A549 (cell line): Measurements from ENCODE around the gene PRKAR1B.

Experiments
- CHD2 ChIP-seq: fragments of 150-350 bp; IDR thresholded peaks from 2 replicates; pipeline ENCODE4 v1.6.1; 2014; ENCODE audit warnings: low read length; ENCODE audit not compliant: partially characterized antibody
- EP300 ChIP-seq, 2 experiments: fragments of >200 bp; sonication (Bioruptor Twin); formaldehyde crosslinking; IDR thresholded peaks; 2 replicates in 1 of 2; 3 replicates in 1 of 2; pipeline ENCODE4 v1.6.1; 2016 to 2017
- POLR2A ChIP-seq: IDR thresholded peaks from 2 replicates; pipeline ENCODE4 v1.6.1; 2012; ENCODE audit warnings: mild to moderate bottlenecking, low read length
- SREBF2 ChIP-seq: fragments of 450-650 bp; IDR thresholded peaks from 2 replicates; pipeline ENCODE4 v1.6.1; 2014; ENCODE audit warnings: mild to moderate bottlenecking, moderate library complexity
- TF ChIP-seq, protein P1 (sequence below): fragments of >200 bp; sonication (Bioruptor Twin); formaldehyde crosslinking; IDR thresholded peaks from 3 replicates; pipeline ENCODE4 v1.5.1; 2016
- TF ChIP-seq, protein P2 (sequence below): IDR thresholded peaks from 2 replicates; pipeline ENCODE4 v1.6.1; 2012; ENCODE audit warnings: low read depth, borderline replicate concordance
- TF ChIP-seq, protein P3 (sequence below): fragments of 200-600 bp; sonication (generic); IDR thresholded peaks from 2 replicates; pipeline ENCODE4 v1.6.1; 2016; ENCODE audit warnings: antibody characterized with exemption, mild to moderate bottlenecking, moderate library complexity
- TF ChIP-seq, protein P4 (sequence below): IDR thresholded peaks from 2 replicates; pipeline ENCODE4 v1.6.1; 2012

DNA sequence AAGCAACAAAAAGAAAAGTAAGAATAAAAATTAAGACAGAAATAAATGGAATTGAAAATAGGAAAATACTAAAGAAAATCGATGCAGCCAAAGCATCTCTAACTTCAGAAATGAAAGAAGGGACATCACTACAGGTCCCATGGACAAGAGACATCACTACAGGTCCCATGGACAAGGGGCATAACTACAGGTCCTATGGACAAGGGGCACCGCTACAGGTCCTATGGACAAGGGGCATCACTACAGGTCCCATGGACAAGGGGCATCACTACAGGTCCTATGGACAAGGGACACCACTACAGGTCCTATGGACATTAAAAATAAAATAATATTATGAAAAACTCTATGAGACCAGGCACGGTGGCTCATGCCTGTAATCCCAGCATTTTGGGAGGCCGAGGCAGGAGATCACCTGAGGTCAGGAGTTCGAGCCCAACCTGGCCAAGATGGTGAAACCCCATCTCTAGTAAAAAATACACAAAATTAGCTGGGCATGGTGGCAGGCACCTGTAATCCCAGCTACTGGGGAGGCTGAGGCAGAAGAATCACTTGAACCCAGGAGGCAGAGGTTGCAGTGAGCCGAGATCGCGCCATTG, 101.6 kb downstream of the PRKAR1B start:
- TF ChIP-seq, protein P1, sequence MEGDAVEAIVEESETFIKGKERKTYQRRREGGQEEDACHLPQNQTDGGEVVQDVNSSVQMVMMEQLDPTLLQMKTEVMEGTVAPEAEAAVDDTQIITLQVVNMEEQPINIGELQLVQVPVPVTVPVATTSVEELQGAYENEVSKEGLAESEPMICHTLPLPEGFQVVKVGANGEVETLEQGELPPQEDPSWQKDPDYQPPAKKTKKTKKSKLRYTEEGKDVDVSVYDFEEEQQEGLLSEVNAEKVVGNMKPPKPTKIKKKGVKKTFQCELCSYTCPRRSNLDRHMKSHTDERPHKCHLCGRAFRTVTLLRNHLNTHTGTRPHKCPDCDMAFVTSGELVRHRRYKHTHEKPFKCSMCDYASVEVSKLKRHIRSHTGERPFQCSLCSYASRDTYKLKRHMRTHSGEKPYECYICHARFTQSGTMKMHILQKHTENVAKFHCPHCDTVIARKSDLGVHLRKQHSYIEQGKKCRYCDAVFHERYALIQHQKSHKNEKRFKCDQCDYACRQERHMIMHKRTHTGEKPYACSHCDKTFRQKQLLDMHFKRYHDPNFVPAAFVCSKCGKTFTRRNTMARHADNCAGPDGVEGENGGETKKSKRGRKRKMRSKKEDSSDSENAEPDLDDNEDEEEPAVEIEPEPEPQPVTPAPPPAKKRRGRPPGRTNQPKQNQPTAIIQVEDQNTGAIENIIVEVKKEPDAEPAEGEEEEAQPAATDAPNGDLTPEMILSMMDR, result no peak
- TF ChIP-seq, protein P2, sequence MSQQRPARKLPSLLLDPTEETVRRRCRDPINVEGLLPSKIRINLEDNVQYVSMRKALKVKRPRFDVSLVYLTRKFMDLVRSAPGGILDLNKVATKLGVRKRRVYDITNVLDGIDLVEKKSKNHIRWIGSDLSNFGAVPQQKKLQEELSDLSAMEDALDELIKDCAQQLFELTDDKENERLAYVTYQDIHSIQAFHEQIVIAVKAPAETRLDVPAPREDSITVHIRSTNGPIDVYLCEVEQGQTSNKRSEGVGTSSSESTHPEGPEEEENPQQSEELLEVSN, result no peak
- no peak for TF ChIP-seq POLR2A
- TF ChIP-seq, protein P3, sequence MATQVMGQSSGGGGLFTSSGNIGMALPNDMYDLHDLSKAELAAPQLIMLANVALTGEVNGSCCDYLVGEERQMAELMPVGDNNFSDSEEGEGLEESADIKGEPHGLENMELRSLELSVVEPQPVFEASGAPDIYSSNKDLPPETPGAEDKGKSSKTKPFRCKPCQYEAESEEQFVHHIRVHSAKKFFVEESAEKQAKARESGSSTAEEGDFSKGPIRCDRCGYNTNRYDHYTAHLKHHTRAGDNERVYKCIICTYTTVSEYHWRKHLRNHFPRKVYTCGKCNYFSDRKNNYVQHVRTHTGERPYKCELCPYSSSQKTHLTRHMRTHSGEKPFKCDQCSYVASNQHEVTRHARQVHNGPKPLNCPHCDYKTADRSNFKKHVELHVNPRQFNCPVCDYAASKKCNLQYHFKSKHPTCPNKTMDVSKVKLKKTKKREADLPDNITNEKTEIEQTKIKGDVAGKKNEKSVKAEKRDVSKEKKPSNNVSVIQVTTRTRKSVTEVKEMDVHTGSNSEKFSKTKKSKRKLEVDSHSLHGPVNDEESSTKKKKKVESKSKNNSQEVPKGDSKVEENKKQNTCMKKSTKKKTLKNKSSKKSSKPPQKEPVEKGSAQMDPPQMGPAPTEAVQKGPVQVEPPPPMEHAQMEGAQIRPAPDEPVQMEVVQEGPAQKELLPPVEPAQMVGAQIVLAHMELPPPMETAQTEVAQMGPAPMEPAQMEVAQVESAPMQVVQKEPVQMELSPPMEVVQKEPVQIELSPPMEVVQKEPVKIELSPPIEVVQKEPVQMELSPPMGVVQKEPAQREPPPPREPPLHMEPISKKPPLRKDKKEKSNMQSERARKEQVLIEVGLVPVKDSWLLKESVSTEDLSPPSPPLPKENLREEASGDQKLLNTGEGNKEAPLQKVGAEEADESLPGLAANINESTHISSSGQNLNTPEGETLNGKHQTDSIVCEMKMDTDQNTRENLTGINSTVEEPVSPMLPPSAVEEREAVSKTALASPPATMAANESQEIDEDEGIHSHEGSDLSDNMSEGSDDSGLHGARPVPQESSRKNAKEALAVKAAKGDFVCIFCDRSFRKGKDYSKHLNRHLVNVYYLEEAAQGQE, result no peak
- TF ChIP-seq CHD2, result no peak
- no peak for TF ChIP-seq SREBF2
- no peak for TF ChIP-seq EP300 (IDR thresholded peaks at IDR 0.05)
- TF ChIP-seq, protein P4, sequence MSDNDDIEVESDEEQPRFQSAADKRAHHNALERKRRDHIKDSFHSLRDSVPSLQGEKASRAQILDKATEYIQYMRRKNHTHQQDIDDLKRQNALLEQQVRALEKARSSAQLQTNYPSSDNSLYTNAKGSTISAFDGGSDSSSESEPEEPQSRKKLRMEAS, result no peak
